ENCODE data around the gene ANTXR2. TPM values are rescaled to one million over a fixed set of nuclear protein-coding genes. Genes with fewer than 3 reads are reported as not detected.

Gene ANTXR2
- total and polyA plus RNA-seq, 2 donors from 2014 or later: 10.6 to 33.1 TPM

GRCh38 chr4:80086296-80086695 is 13.3 kb upstream of the ANTXR2 start:
- no peak for FAIRE-seq

GRCh38 chr4:80085081-80085480 is 12.1 kb upstream of the ANTXR2 start:
- no peaks in the 10 kb centered on the region for H3K27me3 ChIP-seq (ENCODE audit: control insufficient read depth, insufficient read depth, low read length)
- no peaks in the 10 kb centered on the region for H3K9me3 ChIP-seq (ENCODE audit: control insufficient read depth in 2 of 3, insufficient read depth in 1 of 3, low read length in 3 of 3)
- H3K27ac ChIP-seq (ENCODE audit: low read depth in 2 of 2, low read length in 2 of 2): no peak overlapping the region
- TF ChIP-seq CTCF (IDR thresholded peaks at IDR 0.05; ENCODE audit: borderline replicate concordance, extremely low read depth, insufficient read depth): no peak
- H3K4me3 ChIP-seq (ENCODE audit: low read length in 3 of 3): no peak overlapping the region
- no peaks in the 10 kb centered on the region for H3K36me3 ChIP-seq (ENCODE audit: control insufficient read depth in 2 of 3, insufficient read depth in 3 of 3, low read length in 3 of 3)
- DNase-seq (no peak), FAIRE-seq (no peak)
- H3K9ac ChIP-seq (ENCODE audit: low read length in 3 of 3): no peak overlapping the region
- intact Hi-C loops (cut with DNase I): no loop called here
- no peaks in the 10 kb centered on the region for H3K4me1 ChIP-seq (ENCODE audit: control insufficient read depth in 2 of 3, insufficient read depth in 2 of 3, low read depth in 1 of 3, low read length in 3 of 3)

More at GRCh38 chr4:80086296-80086695, 13.3 kb upstream of the ANTXR2 start:
- intact Hi-C loops (cut with DNase I): no loop called here
- H3K9me3 ChIP-seq (ENCODE audit: control insufficient read depth in 2 of 3, insufficient read depth in 1 of 3, low read length in 3 of 3): no peaks in the 10 kb centered on the region
- DNase-seq: no peak
- no peaks in the 10 kb centered on the region for H3K27me3 ChIP-seq (ENCODE audit: control insufficient read depth, insufficient read depth, low read length)
- H3K9ac ChIP-seq (ENCODE audit: low read length in 3 of 3): no peak overlapping the region
- TF ChIP-seq CTCF (IDR thresholded peaks at IDR 0.05; ENCODE audit: borderline replicate concordance, extremely low read depth, insufficient read depth): no peak
- no peak overlapping the region for H3K4me3 ChIP-seq (ENCODE audit: low read length in 3 of 3)
- no peaks in the 10 kb centered on the region for H3K36me3 ChIP-seq (ENCODE audit: control insufficient read depth in 2 of 3, insufficient read depth in 3 of 3, low read length in 3 of 3)
- no peaks in the 10 kb centered on the region for H3K4me1 ChIP-seq (ENCODE audit: control insufficient read depth in 2 of 3, insufficient read depth in 2 of 3, low read depth in 1 of 3, low read length in 3 of 3)
- H3K27ac ChIP-seq (ENCODE audit: low read depth in 2 of 2, low read length in 2 of 2): no peak overlapping the region

GRCh38 chr4:80082693-80083092 is 9.7 kb upstream of the ANTXR2 start:
- no peak overlapping the region for H3K4me3 ChIP-seq (ENCODE audit: low read length in 3 of 3)
- no peak for TF ChIP-seq CTCF (IDR thresholded peaks at IDR 0.05; ENCODE audit: borderline replicate concordance, extremely low read depth, insufficient read depth)
- DNase-seq: no peak
- intact Hi-C loops (cut with DNase I): no loop called here
- H3K9me3 ChIP-seq (ENCODE audit: control insufficient read depth in 2 of 3, insufficient read depth in 1 of 3, low read length in 3 of 3): no peaks in the 10 kb centered on the region
- no peak overlapping the region for H3K9ac ChIP-seq (ENCODE audit: low read length in 3 of 3)
- H3K4me1 ChIP-seq (ENCODE audit: control insufficient read depth in 2 of 3, insufficient read depth in 2 of 3, low read depth in 1 of 3, low read length in 3 of 3): no peaks in the 10 kb centered on the region
- FAIRE-seq: no peak
- H3K36me3 ChIP-seq (ENCODE audit: control insufficient read depth in 2 of 3, insufficient read depth in 3 of 3, low read length in 3 of 3): no peaks in the 10 kb centered on the region
- no peaks in the 10 kb centered on the region for H3K27me3 ChIP-seq (ENCODE audit: control insufficient read depth, insufficient read depth, low read length)
- no peak overlapping the region for H3K27ac ChIP-seq (ENCODE audit: low read depth in 2 of 2, low read length in 2 of 2)

GRCh38 chr4:80081566-80081965 is 8.5 kb upstream of the ANTXR2 start:
- FAIRE-seq (no peak), DNase-seq (no peak)
- Histone ChIP-seq H3K4me1 (ENCODE audit: control insufficient read depth in 2 of 3, insufficient read depth in 2 of 3, low read depth in 1 of 3, low read length in 3 of 3) (no peaks in the 10 kb centered on the region), H3K27me3 (ENCODE audit: control insufficient read depth, insufficient read depth, low read length) (no peaks in the 10 kb centered on the region), H3K9ac (ENCODE audit: low read length in 3 of 3) (no peak overlapping the region), H3K36me3 (ENCODE audit: control insufficient read depth in 2 of 3, insufficient read depth in 3 of 3, low read length in 3 of 3) (no peaks in the 10 kb centered on the region), H3K9me3 (ENCODE audit: control insufficient read depth in 2 of 3, insufficient read depth in 1 of 3, low read length in 3 of 3) (no peaks in the 10 kb centered on the region), H3K27ac (ENCODE audit: low read depth in 2 of 2, low read length in 2 of 2) (no peak overlapping the region), H3K4me3 (ENCODE audit: low read length in 3 of 3) (no peak overlapping the region)
- TF ChIP-seq CTCF (IDR thresholded peaks at IDR 0.05; ENCODE audit: borderline replicate concordance, extremely low read depth, insufficient read depth): no peak
- intact Hi-C loops (cut with DNase I): no loop called here
